H9 (cell line): ENCODE measurements around the gene NDUFB2. TPM values are rescaled to one million over a fixed set of nuclear protein-coding genes. Genes with fewer than 3 reads are reported as not detected.

Experiments
- DNase-seq: peaks from one replicate; pipeline ENCODE4 v3.0.0-alpha.2; 2017
- H2AFZ ChIP-seq: one replicate; pipeline ENCODE4 v1.6.1; 2013; ENCODE audit warnings: mild to moderate bottlenecking, low read length, control low read depth, moderate library complexity
- H2AK5ac ChIP-seq: 2 replicates; pipeline ENCODE4 v1.6.1; 2013; ENCODE audit warnings: low read length, control low read depth, mixed read lengths; ENCODE audit not compliant: insufficient read length
- H2BK120ac ChIP-seq: one replicate; pipeline ENCODE4 v1.6.1; 2013; ENCODE audit warnings: low read depth, mild to moderate bottlenecking, low read length, control low read depth, inconsistent platforms; ENCODE audit not compliant: poor library complexity, severe bottlenecking
- H2BK12ac ChIP-seq: 2 replicates; pipeline ENCODE4 v1.6.1; 2013; ENCODE audit warnings: low read length, control low read depth, mixed read lengths, low read depth; ENCODE audit not compliant: insufficient read length
- H2BK15ac ChIP-seq: 2 replicates; pipeline ENCODE4 v1.6.1; 2013; ENCODE audit warnings: low read depth, low read length, control low read depth
- H2BK20ac ChIP-seq: one replicate; pipeline ENCODE4 v1.6.1; 2013; ENCODE audit warnings: low read depth, mild to moderate bottlenecking, low read length, control low read depth, inconsistent platforms; ENCODE audit not compliant: poor library complexity, severe bottlenecking
- H2BK5ac ChIP-seq: 2 replicates; pipeline ENCODE4 v1.6.1; 2013; ENCODE audit warnings: low read length, control low read depth, mixed read lengths; ENCODE audit not compliant: insufficient read length
- H3K14ac ChIP-seq: 2 replicates; pipeline ENCODE4 v1.6.1; 2013; ENCODE audit warnings: low read length, control low read depth; ENCODE audit not compliant: insufficient read depth
- H3K18ac ChIP-seq: 2 replicates; pipeline ENCODE4 v1.6.1; 2013; ENCODE audit warnings: low read depth, mild to moderate bottlenecking, mixed read lengths, low read length, control low read depth; ENCODE audit not compliant: insufficient read length
- H3K23ac ChIP-seq: 2 replicates; pipeline ENCODE4 v1.6.1; 2013; ENCODE audit warnings: low read length, control low read depth, mixed read lengths, low read depth; ENCODE audit not compliant: insufficient read length
- H3K23me2 ChIP-seq: 2 replicates; pipeline ENCODE4 v1.6.1; 2013; ENCODE audit warnings: low read depth, mild to moderate bottlenecking, mixed read lengths, low read length, control low read depth; ENCODE audit not compliant: insufficient read length, poor library complexity, severe bottlenecking
- H3K27ac ChIP-seq: 2 replicates; pipeline ENCODE4 v1.5.1; 2013; ENCODE audit warnings: low read length, control low read depth, mixed read lengths, low read depth; ENCODE audit not compliant: insufficient read length
- H3K27me3 ChIP-seq: 2 replicates; pipeline ENCODE4 v1.6.1; 2013; ENCODE audit warnings: low read length, control low read depth, inconsistent platforms; ENCODE audit not compliant: insufficient read depth
- H3K4ac ChIP-seq: 2 replicates; pipeline ENCODE4 v1.6.1; 2013; ENCODE audit warnings: low read depth, mild to moderate bottlenecking, control low read depth, inconsistent platforms, low read length, moderate library complexity
- H3K4me1 ChIP-seq: 2 replicates; pipeline ENCODE4 v1.6.1; 2013; ENCODE audit warnings: low read length, control low read depth, inconsistent platforms; ENCODE audit not compliant: insufficient read depth
- H3K4me2 ChIP-seq: 2 replicates; pipeline ENCODE4 v1.6.1; 2013; ENCODE audit warnings: low read length, control low read depth, mixed read lengths; ENCODE audit not compliant: insufficient read length, insufficient read depth
- H3K56ac ChIP-seq: 2 replicates; pipeline ENCODE4 v1.6.1; 2013; ENCODE audit warnings: low read depth, mild to moderate bottlenecking, mixed read lengths, low read length, control low read depth; ENCODE audit not compliant: insufficient read length
- H3K79me1 ChIP-seq: 2 replicates; pipeline ENCODE4 v1.6.1; 2013; ENCODE audit warnings: low read depth, mild to moderate bottlenecking, moderate library complexity, low read length, control low read depth, inconsistent platforms; ENCODE audit not compliant: insufficient read depth, poor library complexity, severe bottlenecking
- H3K79me2 ChIP-seq: 2 replicates; pipeline ENCODE4 v1.6.1; 2013; ENCODE audit warnings: low read length, control low read depth, inconsistent platforms; ENCODE audit not compliant: insufficient read depth
- H3K9ac ChIP-seq: 2 replicates; pipeline ENCODE4 v1.6.1; 2013; ENCODE audit warnings: low read length, control low read depth, mixed read lengths; ENCODE audit not compliant: insufficient read length; ENCODE audit errors: extremely low read depth
- H3K9me3 ChIP-seq: one replicate; pipeline ENCODE4 v1.6.1; 2013; ENCODE audit warnings: low read depth, low read length, inconsistent platforms; ENCODE audit not compliant: control insufficient read depth
- H3T11ph ChIP-seq: one replicate; pipeline ENCODE4 v1.6.1; 2013; ENCODE audit warnings: mild to moderate bottlenecking, low read length, control low read depth, inconsistent platforms
- H4K20me1 ChIP-seq: one replicate; pipeline ENCODE4 v1.6.1; 2013; ENCODE audit not compliant: control insufficient read depth, insufficient read length, insufficient read depth
- H4K5ac ChIP-seq: 2 replicates; pipeline ENCODE4 v1.6.1; 2013; ENCODE audit warnings: low read depth, mild to moderate bottlenecking, mixed read lengths, low read length, control low read depth; ENCODE audit not compliant: insufficient read length
- H4K8ac ChIP-seq: replicated peaks from 2 replicates; pipeline ENCODE4 v1.6.1; 2013; ENCODE audit warnings: low read length, control low read depth, mixed read lengths, low read depth; ENCODE audit not compliant: insufficient read length
- H4K91ac ChIP-seq: 2 replicates; pipeline ENCODE4 v1.6.1; 2013; ENCODE audit warnings: low read depth, mild to moderate bottlenecking, moderate library complexity, mixed read lengths, low read length, control low read depth; ENCODE audit not compliant: insufficient read length
- H3K27ac Mint-ChIP-seq, 3 experiments: 2 replicates in 2 of 3; 3 replicates in 1 of 3; pipeline ENCODE4 v1.8.0; 2020 to 2021; ENCODE audit warnings: mixed read lengths in 3 of 3, mild to moderate bottlenecking in 1 of 3, moderate library complexity in 1 of 3
- H3K27me3 Mint-ChIP-seq: 2 replicates; pipeline ENCODE4 v1.8.0; 2021; ENCODE audit warnings: low read depth, mild to moderate bottlenecking, moderate library complexity, mixed read lengths
- H3K36me3 Mint-ChIP-seq, 3 experiments: 2 replicates in 2 of 3; 3 replicates in 1 of 3; pipeline ENCODE4 v1.8.0; 2020 to 2021; ENCODE audit warnings: low read depth in 3 of 3, mixed read lengths in 3 of 3; ENCODE audit not compliant: insufficient read depth in 1 of 3
- H3K4me1 Mint-ChIP-seq, 2 experiments: 2 replicates each; pipeline ENCODE4 v1.8.0; 2020; ENCODE audit warnings: mixed read lengths in 2 of 2
- H3K4me3 Mint-ChIP-seq, 2 experiments: 2 replicates in 1 of 2; 3 replicates in 1 of 2; pipeline ENCODE4 v1.8.0; 2020 to 2021; ENCODE audit warnings: mild to moderate bottlenecking in 2 of 2, mixed read lengths in 2 of 2, moderate library complexity in 1 of 2
- H3K9me3 Mint-ChIP-seq, 2 experiments: 2 replicates in 1 of 2; 3 replicates in 1 of 2; pipeline ENCODE4 v1.8.0; 2020; ENCODE audit warnings: mild to moderate bottlenecking in 2 of 2, mixed read lengths in 2 of 2, moderate library complexity in 1 of 2
- CTCF ChIP-seq: fragments of 200-600 bp; sonication (generic); conservative IDR thresholded peaks from 3 replicates; pipeline ENCODE4 v1.8.0; 2021; ENCODE audit warnings: antibody characterized with exemption, mild to moderate bottlenecking
- WGBS: extraction: QIAGEN DNeasy Blood & Tissue Kit; methylation state at CpG from one replicate; pipeline ENCODE4 v1.1.7; 2013; ENCODE audit warnings: missing lambda C conversion rate, low lambda C conversion rate, mixed read lengths; ENCODE audit not compliant: insufficient read length; ENCODE audit errors: extremely low coverage; 5-methylcytosine and 5-hydroxymethylcytosine counted together
- total RNA-seq: library from RNA; stranded (reverse); gene quantifications from 2 replicates; pipeline ENCODE4 v1.2.1, GENCODE V29; 2021

Gene NDUFB2
- total RNA-seq, 1 experiment from 2014 or later = 177 TPM

GRCh38 chr7:140678816-140679130 lies 17.7 kb upstream of the NDUFB2 start:
- Histone ChIP-seq H3K56ac (no peak overlapping the region), H3T11ph (no peak overlapping the region), H4K8ac (no peak overlapping the region), H3K4me1 (no peaks in the 10 kb centered on the region), H4K91ac (no peak overlapping the region), H3K79me2 (no peaks in the 10 kb centered on the region), H2BK5ac (no peak overlapping the region), H3K4me2 (no peak overlapping the region), H2AK5ac (no peak overlapping the region), H3K4ac (no peak overlapping the region), H3K79me1 (no peaks in the 10 kb centered on the region), H2BK120ac (no peak overlapping the region), H2BK20ac (no peak overlapping the region), H3K23ac (no peak overlapping the region), H2BK15ac (no peak overlapping the region), H4K20me1 (no peaks in the 10 kb centered on the region), H3K9me3 (no peaks in the 10 kb centered on the region), H3K18ac (no peak overlapping the region), H4K5ac (no peak overlapping the region), H3K27ac (no peak overlapping the region), H2AFZ (no peak overlapping the region), H2BK12ac (no peak overlapping the region), H3K27me3 (no peaks in the 10 kb centered on the region; the same call in 1 of the 2 replicates), H3K23me2 (no peaks in the 10 kb centered on the region), H3K9ac (no peak overlapping the region), H3K14ac (no peak overlapping the region)
- Mint-ChIP-seq H3K4me3 (no peak overlapping the region), H3K9me3 (no peaks in the 10 kb centered on the region), H3K27me3 (peaks cover 3% of the 10 kb centered on the region; the same call in 1 of the 2 replicates), H3K27ac (no peak overlapping the region), H3K4me1 (peaks cover 7 to 8% of the 10 kb centered on the region in 2 experiments), H3K36me3 (peaks cover 1 to 27% (median 10%) of the 10 kb centered on the region in 3 experiments; a peak in 6 of 7 replicates)
- WGBS = no CpG with 5 or more reads among the region's 7 CpGs
- DNase-seq = no peak
- no peak for TF ChIP-seq CTCF
